Caco-2 (cell line): ENCODE data around the gene PACS1. TPM values are rescaled to one million over a fixed set of nuclear protein-coding genes. Genes with fewer than 3 reads are reported as not detected.

ENCODE experiments used
- BruUV-seq: library from RNA; stranded (reverse); fragments of 400-500 nt; replicated peaks from 2 replicates; lab custom pipeline; 2021; lab: Mats Ljungman, UMichigan
- CTCF ChIA-PET: fragments of 300-600 bp; sonication (Branson Sonifier 250); formaldehyde crosslinking; loops from one replicate; lab custom pipeline; 2022; ENCODE audit warnings: antibody characterized with exemption; lab: Charles Lee
- POLR2A ChIA-PET: fragments of 300-600 bp; sonication (Branson Sonifier 250); formaldehyde crosslinking; loops from one replicate; lab custom pipeline; 2022; ENCODE audit warnings: antibody characterized with exemption; lab: Charles Lee
- DNase-seq, 2 experiments: peaks; one replicate each; pipeline versions ENCODE4 v3.0.0 to v3.0.0-alpha.2; 2020 to 2022
- H3K27me3 ChIP-seq: replicated peaks from 2 replicates; pipeline ENCODE4 v1.6.0; 2011; ENCODE audit warnings: low read length; ENCODE audit not compliant: control insufficient read depth, insufficient read depth
- H3K36me3 ChIP-seq: 2 replicates; pipeline ENCODE4 v1.5.1; 2011; ENCODE audit warnings: low read length; ENCODE audit not compliant: control insufficient read depth, insufficient read depth
- H3K4me1 ChIP-seq: fragments of 250-450 bp; sonication (Bioruptor Pico); 2 replicates; pipeline ENCODE4 v1.5.1; 2020; ENCODE audit warnings: mild to moderate bottlenecking
- H3K4me3 ChIP-seq: 2 replicates; pipeline ENCODE4 v1.5.1; 2011; ENCODE audit warnings: low read depth, mild to moderate bottlenecking, control low read depth, low read length
- H3K9me3 ChIP-seq: fragments of 250-450 bp; sonication (Bioruptor Pico); 2 replicates; pipeline ENCODE4 v1.5.1; 2020; ENCODE audit warnings: mild to moderate bottlenecking, moderate library complexity
- H3K27ac Mint-ChIP-seq: one replicate; pipeline ENCODE4 v1.8.0; 2022; ENCODE audit warnings: mixed read lengths; ENCODE audit not compliant: unreplicated experiment
- H3K27me3 Mint-ChIP-seq: one replicate; pipeline ENCODE4 v1.8.0; 2022; ENCODE audit warnings: mixed read lengths; ENCODE audit not compliant: insufficient read depth, unreplicated experiment
- H3K36me3 Mint-ChIP-seq: one replicate; pipeline ENCODE4 v1.8.0; 2022; ENCODE audit warnings: mild to moderate bottlenecking, mixed read lengths; ENCODE audit not compliant: insufficient read depth, unreplicated experiment
- H3K4me1 Mint-ChIP-seq: one replicate; pipeline ENCODE4 v1.8.0; 2022; ENCODE audit warnings: low read depth, mixed read lengths; ENCODE audit not compliant: unreplicated experiment
- H3K4me3 Mint-ChIP-seq: one replicate; pipeline ENCODE4 v1.8.0; 2022; ENCODE audit warnings: mild to moderate bottlenecking, moderate library complexity, mixed read lengths; ENCODE audit not compliant: unreplicated experiment
- H3K9me3 Mint-ChIP-seq: one replicate; pipeline ENCODE4 v1.8.0; 2022; ENCODE audit warnings: mixed read lengths; ENCODE audit not compliant: unreplicated experiment
- CTCF ChIP-seq, 2 experiments: fragments of 200-600 bp in 1 of 2; IDR thresholded peaks; 1 replicate in 1 of 2; 2 replicates in 1 of 2; pipeline versions ENCODE4 v1.5.1 to v1.8.0; 2011 to 2022; ENCODE audit warnings: antibody characterized with exemption in 1 of 2, control low read depth in 1 of 2, inconsistent platforms in 1 of 2, low read depth in 1 of 2, low read length in 1 of 2, mild to moderate bottlenecking in 1 of 2, moderate library complexity in 1 of 2; ENCODE audit not compliant: insufficient read depth in 1 of 2, severe bottlenecking in 1 of 2, unreplicated experiment in 1 of 2
- intact Hi-C: fragments of 100-400 bp; cut with micrococcal nuclease; formaldehyde crosslinking; loops from one replicate; pipeline ENCODE4 v1.10.0; 2022; ENCODE audit not compliant: unreplicated experiment
- total RNA-seq: library from RNA; stranded (reverse); gene quantifications from 2 replicates; pipeline ENCODE4 v1.2.3, GENCODE V29; 2022

Gene PACS1
- total RNA-seq, 1 experiment from 2014 or later, result 82.2 TPM

DNA sequence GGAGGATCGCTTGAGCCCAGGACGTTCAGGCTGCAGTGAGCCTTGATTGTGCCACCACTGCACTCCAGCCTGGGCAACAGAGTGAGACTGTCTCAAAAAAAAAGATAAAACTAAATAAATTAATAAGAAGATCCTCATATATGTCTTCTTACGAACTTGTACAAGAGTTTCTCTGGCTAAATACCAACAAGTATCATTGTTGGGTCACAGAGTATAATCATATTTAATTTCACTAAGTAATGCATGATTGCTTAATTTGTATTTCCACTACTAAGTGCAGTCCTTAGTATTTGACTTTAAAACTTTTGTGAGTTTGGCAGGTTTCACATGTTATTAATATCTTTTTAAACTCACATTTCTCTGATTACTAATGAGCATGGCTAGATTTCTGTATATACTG, 60.9 kb downstream of the PACS1 start:
- BruUV-seq, result no TSS peak
- CTCF ChIA-PET, result no interaction called here
- H3K4me1 ChIP-seq, result peaks cover 16% of the 10 kb centered on the region
- H3K4me3 ChIP-seq, result no peak overlapping the region
- no peak for TF ChIP-seq CTCF (IDR thresholded peaks at IDR 0.05; ENCODE audit: insufficient read depth in 1 of 2, low read depth in 1 of 2, low read length in 1 of 2, severe bottlenecking in 1 of 2, unreplicated experiment in 1 of 2)
- H3K9me3 ChIP-seq, result no peaks in the 10 kb centered on the region
- H3K27ac Mint-ChIP-seq, result no peak overlapping the region
- no peaks in the 10 kb centered on the region for H3K27me3 Mint-ChIP-seq
- no peak overlapping the region for H3K4me3 Mint-ChIP-seq
- peaks cover 32% of the 10 kb centered on the region for H3K4me1 Mint-ChIP-seq
- no peaks in the 10 kb centered on the region for H3K9me3 Mint-ChIP-seq
- no peak for DNase-seq
- no peaks in the 10 kb centered on the region for H3K36me3 ChIP-seq
- intact Hi-C loops, result no loop called here
- POLR2A ChIA-PET, result no interaction called here
- no peaks in the 10 kb centered on the region for H3K27me3 ChIP-seq
- peaks cover 9% of the 10 kb centered on the region for H3K36me3 Mint-ChIP-seq

GRCh38 chr11:66131937-66132632, 62.0 kb downstream of the PACS1 start:
- Mint-ChIP-seq H3K36me3 (peaks cover 16% of the 10 kb centered on the region), H3K27ac (no peak overlapping the region), H3K9me3 (no peaks in the 10 kb centered on the region), H3K4me1 (peaks cover 32% of the 10 kb centered on the region), H3K4me3 (no peak overlapping the region), H3K27me3 (no peaks in the 10 kb centered on the region)
- Histone ChIP-seq H3K36me3 (no peaks in the 10 kb centered on the region), H3K4me1 (peaks cover 27% of the 10 kb centered on the region), H3K9me3 (no peaks in the 10 kb centered on the region), H3K27me3 (no peaks in the 10 kb centered on the region), H3K4me3 (no peak overlapping the region)
- CTCF ChIA-PET, result no interaction called here
- BruUV-seq, result no TSS peak
- intact Hi-C loops, result no loop called here
- POLR2A ChIA-PET, result no interaction called here
- no peak for DNase-seq
- no peak for TF ChIP-seq CTCF (IDR thresholded peaks at IDR 0.05; ENCODE audit: insufficient read depth in 1 of 2, low read depth in 1 of 2, low read length in 1 of 2, severe bottlenecking in 1 of 2, unreplicated experiment in 1 of 2)

DNA sequence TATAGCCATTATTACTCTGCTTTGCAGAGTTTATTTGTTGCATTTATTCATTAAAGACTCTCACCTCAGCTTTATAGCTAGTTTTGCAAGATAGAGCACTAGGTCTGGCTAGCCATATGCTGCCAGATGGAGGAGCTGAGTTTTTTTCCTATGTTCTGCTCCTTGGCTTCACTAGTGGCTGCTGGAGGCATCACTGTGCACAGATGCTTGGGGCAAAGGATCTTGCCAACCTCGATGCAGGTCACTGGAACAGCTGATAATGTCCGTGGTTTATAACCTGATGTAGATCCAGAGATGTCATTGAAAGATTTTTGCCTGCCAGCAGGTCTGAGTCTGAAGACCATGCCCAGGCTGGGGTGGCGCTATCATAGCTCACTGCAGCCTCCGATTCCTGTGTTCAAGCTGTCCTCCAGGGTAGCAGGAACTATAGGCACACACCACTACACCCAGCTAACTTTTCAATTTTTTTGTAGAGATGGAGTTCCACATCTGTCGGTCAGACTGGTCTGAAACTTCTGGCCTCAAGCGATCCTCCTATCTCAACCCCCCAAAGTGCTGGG, 63.2 kb downstream of the PACS1 start:
- TF ChIP-seq CTCF (IDR thresholded peaks at IDR 0.05; ENCODE audit: insufficient read depth in 1 of 2, low read depth in 1 of 2, low read length in 1 of 2, severe bottlenecking in 1 of 2, unreplicated experiment in 1 of 2), result no peak
- CTCF ChIA-PET, result interaction anchor here (0.6 kb wide), 1 partner anchor 245 kb away, joined by 6 read pairs; the partner anchor contains the start of gene FIBP
- Mint-ChIP-seq H3K27me3 (no peaks in the 10 kb centered on the region), H3K36me3 (peaks cover 21% of the 10 kb centered on the region), H3K27ac (peak overlapping the region; percentile 13), H3K4me3 (no peak overlapping the region), H3K4me1 (peaks cover 26% of the 10 kb centered on the region), H3K9me3 (no peaks in the 10 kb centered on the region)
- Histone ChIP-seq H3K4me3 (no peak overlapping the region), H3K27me3 (no peaks in the 10 kb centered on the region), H3K9me3 (no peaks in the 10 kb centered on the region), H3K36me3 (no peaks in the 10 kb centered on the region), H3K4me1 (peaks cover 27% of the 10 kb centered on the region)
- POLR2A ChIA-PET, result no interaction called here
- BruUV-seq, result no TSS peak
- DNase-seq, result no peak
- intact Hi-C loops, result loop anchor here (1.0 kb wide), 1 partner anchor 14 kb away; no protein-coding TSS in a partner anchor
